Ishikawa (cell line): ENCODE data around the gene TDP1.

Experiments
- CEBPB ChIP-seq: IDR thresholded peaks from 2 replicates; pipeline ENCODE4 v1.6.1; 2012
- CREB1 ChIP-seq: IDR thresholded peaks from 2 replicates; pipeline ENCODE4 v1.6.1; 2012; ENCODE audit warnings: low read depth
- EGR1 ChIP-seq: IDR thresholded peaks from 2 replicates; pipeline ENCODE4 v1.6.1; 2012
- EP300 ChIP-seq: IDR thresholded peaks from 2 replicates; pipeline ENCODE4 v1.6.1; 2012; ENCODE audit warnings: borderline replicate concordance
- NFIC ChIP-seq: IDR thresholded peaks from 2 replicates; pipeline ENCODE4 v1.6.1; 2012
- RAD21 ChIP-seq: IDR thresholded peaks from 2 replicates; pipeline ENCODE4 v1.6.1; 2012; ENCODE audit warnings: low read depth
- REST ChIP-seq: IDR thresholded peaks from 2 replicates; pipeline ENCODE4 v1.6.1; 2012; ENCODE audit warnings: low read depth, mild to moderate bottlenecking
- TAF1 ChIP-seq: IDR thresholded peaks from 2 replicates; pipeline ENCODE4 v1.6.1; 2012; ENCODE audit warnings: low read depth, mild to moderate bottlenecking
- TCF12 ChIP-seq: IDR thresholded peaks from 2 replicates; pipeline ENCODE4 v1.6.1; 2012; ENCODE audit warnings: low read depth
- YY1 ChIP-seq: IDR thresholded peaks from 2 replicates; pipeline ENCODE4 v1.6.1; 2012; ENCODE audit warnings: low read depth
- ZBTB7A ChIP-seq: IDR thresholded peaks from 2 replicates; pipeline ENCODE4 v1.6.1; 2012; ENCODE audit warnings: low read depth
- TF ChIP-seq, protein P1 (sequence below): IDR thresholded peaks from 2 replicates; pipeline ENCODE4 v1.6.1; 2012

- TF ChIP-seq EGR1 (no peak), EP300 (no peak), REST (no peak), RAD21 (no peak), NFIC (no peak), TAF1 (no peak), YY1 (no peak), CEBPB (no peak), TCF12 (no peak), ZBTB7A (no peak), CREB1 (no peak)
- TF ChIP-seq, protein P1, sequence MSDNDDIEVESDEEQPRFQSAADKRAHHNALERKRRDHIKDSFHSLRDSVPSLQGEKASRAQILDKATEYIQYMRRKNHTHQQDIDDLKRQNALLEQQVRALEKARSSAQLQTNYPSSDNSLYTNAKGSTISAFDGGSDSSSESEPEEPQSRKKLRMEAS: no peak
Measured at GRCh38 chr14:89918721-89919120, 37.0 kb upstream of the TDP1 start.
